Measurements from ENCODE around the gene CEP85L. TPM values are rescaled to one million over a fixed set of nuclear protein-coding genes. Genes with fewer than 3 reads are reported as not detected.

CEP85L gene
- total RNA-seq, 1 experiment from 2014 or later, result 5.8 TPM

DNA sequence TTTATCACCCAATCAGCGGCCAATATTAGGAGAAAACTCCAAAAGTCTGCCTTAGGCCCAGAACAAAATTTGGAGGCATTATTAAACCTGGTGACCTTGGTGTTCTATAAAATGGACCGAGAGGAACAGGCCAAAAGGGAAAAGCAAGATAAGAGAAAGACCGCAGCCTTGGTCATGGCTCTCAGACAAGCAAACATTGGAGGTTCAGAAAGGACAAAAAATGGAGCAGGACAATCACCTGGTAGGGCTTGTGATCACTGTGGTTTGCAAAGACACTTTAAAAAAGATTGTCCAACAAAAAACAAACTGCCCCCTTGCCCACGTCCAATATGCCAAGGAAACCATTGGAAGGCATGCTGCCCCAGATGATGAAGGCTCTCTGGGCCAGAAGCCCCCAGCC lies 31.2 kb downstream of the CEP85L start:
- intact Hi-C loops (cut with micrococcal nuclease; ENCODE audit: unreplicated experiment), result no loop called here
- no peaks in the 10 kb centered on the region for H3K36me3 Mint-ChIP-seq (ENCODE audit: insufficient read depth, unreplicated experiment)
- H3K4me3 Mint-ChIP-seq (ENCODE audit: low read depth, unreplicated experiment), result no peak overlapping the region
- no peaks in the 10 kb centered on the region for H3K4me1 Mint-ChIP-seq (ENCODE audit: low read depth, unreplicated experiment)
- TF ChIP-seq, protein P1, sequence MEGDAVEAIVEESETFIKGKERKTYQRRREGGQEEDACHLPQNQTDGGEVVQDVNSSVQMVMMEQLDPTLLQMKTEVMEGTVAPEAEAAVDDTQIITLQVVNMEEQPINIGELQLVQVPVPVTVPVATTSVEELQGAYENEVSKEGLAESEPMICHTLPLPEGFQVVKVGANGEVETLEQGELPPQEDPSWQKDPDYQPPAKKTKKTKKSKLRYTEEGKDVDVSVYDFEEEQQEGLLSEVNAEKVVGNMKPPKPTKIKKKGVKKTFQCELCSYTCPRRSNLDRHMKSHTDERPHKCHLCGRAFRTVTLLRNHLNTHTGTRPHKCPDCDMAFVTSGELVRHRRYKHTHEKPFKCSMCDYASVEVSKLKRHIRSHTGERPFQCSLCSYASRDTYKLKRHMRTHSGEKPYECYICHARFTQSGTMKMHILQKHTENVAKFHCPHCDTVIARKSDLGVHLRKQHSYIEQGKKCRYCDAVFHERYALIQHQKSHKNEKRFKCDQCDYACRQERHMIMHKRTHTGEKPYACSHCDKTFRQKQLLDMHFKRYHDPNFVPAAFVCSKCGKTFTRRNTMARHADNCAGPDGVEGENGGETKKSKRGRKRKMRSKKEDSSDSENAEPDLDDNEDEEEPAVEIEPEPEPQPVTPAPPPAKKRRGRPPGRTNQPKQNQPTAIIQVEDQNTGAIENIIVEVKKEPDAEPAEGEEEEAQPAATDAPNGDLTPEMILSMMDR (IDR thresholded peaks at IDR 0.05; ENCODE audit: unreplicated experiment), result no peak
- no peaks in the 10 kb centered on the region for H3K9me3 Mint-ChIP-seq (ENCODE audit: low read depth, unreplicated experiment)
- CTCF ChIA-PET, result no interaction called here
- no peaks in the 10 kb centered on the region for H3K27me3 Mint-ChIP-seq (ENCODE audit: unreplicated experiment)
- DNase-seq, result no peak
- H3K27ac Mint-ChIP-seq (ENCODE audit: unreplicated experiment), result no peak overlapping the region
- no TSS peak for BruUV-seq (replicated peaks)

DNA sequence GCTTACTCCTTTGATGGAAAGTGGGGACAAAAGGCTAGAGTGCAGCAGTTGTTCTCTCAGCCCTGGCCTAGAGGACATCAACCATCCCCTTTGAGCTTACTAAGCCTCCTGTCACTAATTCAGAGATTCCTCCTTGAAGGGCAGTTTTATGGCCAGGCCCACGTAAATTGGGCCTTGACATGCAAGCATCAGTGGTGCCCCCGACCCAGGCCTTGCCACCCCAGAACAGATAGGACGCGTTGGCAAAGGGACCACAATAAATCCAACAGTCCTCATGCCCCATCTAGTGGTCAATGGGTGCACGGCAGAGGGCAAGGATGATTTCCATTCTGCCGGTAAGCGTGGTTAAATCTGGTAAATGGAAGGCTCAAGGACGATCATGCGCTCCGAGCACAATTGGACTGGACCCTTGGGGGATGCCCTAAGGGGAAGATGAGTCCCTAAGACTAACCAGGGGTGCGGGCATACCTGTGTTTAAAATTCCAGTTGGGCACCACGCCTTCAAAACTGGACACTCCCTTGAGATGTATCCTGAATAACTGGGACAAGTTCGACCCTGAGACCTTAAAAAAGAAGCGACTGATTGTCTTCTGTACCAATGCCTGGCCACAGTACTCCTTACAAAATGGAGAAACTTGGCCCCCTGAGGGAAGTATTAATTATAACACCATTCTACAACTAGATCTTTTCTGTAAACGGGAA lies 32.6 kb downstream of the CEP85L start:
- TF ChIP-seq, protein P1 (IDR thresholded peaks at IDR 0.05; ENCODE audit: unreplicated experiment), result peak; percentile 59
- intact Hi-C loops (cut with micrococcal nuclease; ENCODE audit: unreplicated experiment), result loop anchor here (1.0 to 10.0 kb wide), 3 partner anchors 54 to 644 kb away; no protein-coding TSS in a partner anchor
- H3K27me3 Mint-ChIP-seq (ENCODE audit: unreplicated experiment), result no peaks in the 10 kb centered on the region
- no TSS peak for BruUV-seq (replicated peaks)
- CTCF ChIA-PET, result interaction anchor here (0.7 kb wide), 1 partner anchor 53 kb away, joined by 3 read pairs; no protein-coding TSS in a partner anchor
- H3K9me3 Mint-ChIP-seq (ENCODE audit: low read depth, unreplicated experiment), result no peaks in the 10 kb centered on the region
- no peaks in the 10 kb centered on the region for H3K4me1 Mint-ChIP-seq (ENCODE audit: low read depth, unreplicated experiment)
- peak; percentile 72 for DNase-seq
- no peak overlapping the region for H3K4me3 Mint-ChIP-seq (ENCODE audit: low read depth, unreplicated experiment)
- H3K36me3 Mint-ChIP-seq (ENCODE audit: insufficient read depth, unreplicated experiment), result no peaks in the 10 kb centered on the region
- H3K27ac Mint-ChIP-seq (ENCODE audit: unreplicated experiment), result no peak overlapping the region

DNA sequence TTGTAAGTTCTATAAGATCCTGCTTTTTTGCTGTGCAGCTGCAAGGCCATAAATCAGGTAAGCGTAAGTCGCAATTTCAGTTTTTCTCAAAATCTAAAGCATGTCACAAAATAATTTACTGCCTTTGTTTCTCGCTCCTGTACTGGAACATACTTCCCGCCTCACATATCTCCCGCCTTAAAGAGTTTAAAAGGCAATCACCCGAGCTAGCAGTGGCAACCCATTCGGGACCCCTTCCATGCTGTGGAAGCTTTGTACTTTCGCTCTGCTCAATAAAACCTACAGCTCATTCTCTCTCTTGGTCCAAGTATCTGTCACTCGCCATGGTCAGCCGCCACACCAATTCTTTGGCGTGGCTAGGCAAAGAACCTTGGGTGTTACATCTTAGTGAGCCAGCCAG lies 34.0 kb downstream of the CEP85L start:
- Mint-ChIP-seq H3K27me3 (ENCODE audit: unreplicated experiment) (no peaks in the 10 kb centered on the region), H3K27ac (ENCODE audit: unreplicated experiment) (no peak overlapping the region), H3K4me1 (ENCODE audit: low read depth, unreplicated experiment) (no peaks in the 10 kb centered on the region), H3K4me3 (ENCODE audit: low read depth, unreplicated experiment) (no peak overlapping the region), H3K36me3 (ENCODE audit: insufficient read depth, unreplicated experiment) (no peaks in the 10 kb centered on the region), H3K9me3 (ENCODE audit: low read depth, unreplicated experiment) (no peaks in the 10 kb centered on the region)
- TF ChIP-seq, protein P1 (IDR thresholded peaks at IDR 0.05; ENCODE audit: unreplicated experiment), result no peak
- intact Hi-C loops (cut with micrococcal nuclease; ENCODE audit: unreplicated experiment), result loop anchor here (5.0 to 10.0 kb wide), 2 partner anchors 335 to 643 kb away; no protein-coding TSS in a partner anchor
- CTCF ChIA-PET, result no interaction called here
- no peak for DNase-seq
- BruUV-seq (replicated peaks), result no TSS peak

DNA sequence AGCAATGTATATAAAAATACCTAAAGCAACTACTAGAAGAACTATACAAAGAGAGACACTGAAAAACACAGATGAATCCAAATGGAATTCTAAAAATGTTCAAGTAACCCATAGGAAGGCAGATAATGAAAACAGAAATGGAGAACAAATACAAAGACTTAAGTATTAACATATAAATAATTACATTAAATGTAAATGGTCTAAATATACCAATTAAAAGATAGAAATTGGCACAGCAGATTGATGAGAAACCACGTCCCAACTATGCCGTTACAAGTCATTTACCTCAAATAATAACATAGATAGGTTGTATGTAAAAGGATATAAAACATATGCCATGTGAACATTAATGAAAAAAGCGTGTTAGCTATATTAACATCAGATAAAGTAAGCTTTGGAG lies 40.1 kb downstream of the CEP85L start:
- H3K4me3 Mint-ChIP-seq (ENCODE audit: low read depth, unreplicated experiment), result no peak overlapping the region
- no peak for DNase-seq
- intact Hi-C loops (cut with micrococcal nuclease; ENCODE audit: unreplicated experiment), result loop anchor here (10.0 kb wide), 1 partner anchor 637 kb away; no protein-coding TSS in a partner anchor
- no peaks in the 10 kb centered on the region for H3K27me3 Mint-ChIP-seq (ENCODE audit: unreplicated experiment)
- no peaks in the 10 kb centered on the region for H3K36me3 Mint-ChIP-seq (ENCODE audit: insufficient read depth, unreplicated experiment)
- no TSS peak for BruUV-seq (replicated peaks)
- no peaks in the 10 kb centered on the region for H3K9me3 Mint-ChIP-seq (ENCODE audit: low read depth, unreplicated experiment)
- no peaks in the 10 kb centered on the region for H3K4me1 Mint-ChIP-seq (ENCODE audit: low read depth, unreplicated experiment)
- CTCF ChIA-PET, result interaction anchor here (0.6 kb wide), 1 partner anchor 11 kb away, joined by 3 read pairs; no protein-coding TSS in a partner anchor
- TF ChIP-seq, protein P1 (IDR thresholded peaks at IDR 0.05; ENCODE audit: unreplicated experiment), result no peak
- no peak overlapping the region for H3K27ac Mint-ChIP-seq (ENCODE audit: unreplicated experiment)

All from Calu3 (cell line).